Measurements from ENCODE around the gene RGS4. TPM values are rescaled to one million over a fixed set of nuclear protein-coding genes. Genes with fewer than 3 reads are reported as not detected.

RGS4 gene
- total RNA-seq, 1 donor from 2014 or later: 6.9 TPM

DNA sequence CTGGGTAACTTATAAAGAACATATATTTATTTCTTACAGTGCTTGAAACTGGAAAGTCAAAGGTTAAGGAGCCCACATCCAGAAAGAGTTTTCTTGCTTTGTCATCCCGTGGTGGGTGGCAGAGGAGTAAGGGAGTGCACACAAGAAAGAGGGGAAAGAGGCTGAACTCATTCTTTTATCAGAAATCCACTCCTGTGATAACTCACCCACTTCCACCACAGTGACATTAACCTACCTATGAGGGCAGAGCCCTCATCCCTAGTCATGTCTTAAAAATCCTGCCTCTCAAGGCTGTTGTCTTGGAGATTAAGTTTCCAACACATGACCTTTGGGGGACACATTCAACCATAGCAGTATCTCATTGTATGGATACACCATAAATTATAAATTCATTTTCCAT is 32.5 kb upstream of the RGS4 start:
- DNase-seq (ENCODE audit: extremely low spot score in 2 of 2): no peak
- intact Hi-C loops (cut with DNase I): no loop called here
- Histone ChIP-seq H3K36me3 (no peaks in the 10 kb centered on the region), H3K9me3 (no peaks in the 10 kb centered on the region), H3K4me3 (no peak overlapping the region), H3K27me3 (no peaks in the 10 kb centered on the region), H3K4me1 (no peaks in the 10 kb centered on the region), H3K27ac (no peak overlapping the region)
- TF ChIP-seq POLR2A (IDR thresholded peaks at IDR 0.05) (no peak), POLR2AphosphoS5 (IDR thresholded peaks at IDR 0.05; ENCODE audit: insufficient read depth in 1 of 2, low read depth in 1 of 2) (no peak)
- TF ChIP-seq, protein P1, sequence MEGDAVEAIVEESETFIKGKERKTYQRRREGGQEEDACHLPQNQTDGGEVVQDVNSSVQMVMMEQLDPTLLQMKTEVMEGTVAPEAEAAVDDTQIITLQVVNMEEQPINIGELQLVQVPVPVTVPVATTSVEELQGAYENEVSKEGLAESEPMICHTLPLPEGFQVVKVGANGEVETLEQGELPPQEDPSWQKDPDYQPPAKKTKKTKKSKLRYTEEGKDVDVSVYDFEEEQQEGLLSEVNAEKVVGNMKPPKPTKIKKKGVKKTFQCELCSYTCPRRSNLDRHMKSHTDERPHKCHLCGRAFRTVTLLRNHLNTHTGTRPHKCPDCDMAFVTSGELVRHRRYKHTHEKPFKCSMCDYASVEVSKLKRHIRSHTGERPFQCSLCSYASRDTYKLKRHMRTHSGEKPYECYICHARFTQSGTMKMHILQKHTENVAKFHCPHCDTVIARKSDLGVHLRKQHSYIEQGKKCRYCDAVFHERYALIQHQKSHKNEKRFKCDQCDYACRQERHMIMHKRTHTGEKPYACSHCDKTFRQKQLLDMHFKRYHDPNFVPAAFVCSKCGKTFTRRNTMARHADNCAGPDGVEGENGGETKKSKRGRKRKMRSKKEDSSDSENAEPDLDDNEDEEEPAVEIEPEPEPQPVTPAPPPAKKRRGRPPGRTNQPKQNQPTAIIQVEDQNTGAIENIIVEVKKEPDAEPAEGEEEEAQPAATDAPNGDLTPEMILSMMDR (IDR thresholded peaks at IDR 0.05): no peak

DNA sequence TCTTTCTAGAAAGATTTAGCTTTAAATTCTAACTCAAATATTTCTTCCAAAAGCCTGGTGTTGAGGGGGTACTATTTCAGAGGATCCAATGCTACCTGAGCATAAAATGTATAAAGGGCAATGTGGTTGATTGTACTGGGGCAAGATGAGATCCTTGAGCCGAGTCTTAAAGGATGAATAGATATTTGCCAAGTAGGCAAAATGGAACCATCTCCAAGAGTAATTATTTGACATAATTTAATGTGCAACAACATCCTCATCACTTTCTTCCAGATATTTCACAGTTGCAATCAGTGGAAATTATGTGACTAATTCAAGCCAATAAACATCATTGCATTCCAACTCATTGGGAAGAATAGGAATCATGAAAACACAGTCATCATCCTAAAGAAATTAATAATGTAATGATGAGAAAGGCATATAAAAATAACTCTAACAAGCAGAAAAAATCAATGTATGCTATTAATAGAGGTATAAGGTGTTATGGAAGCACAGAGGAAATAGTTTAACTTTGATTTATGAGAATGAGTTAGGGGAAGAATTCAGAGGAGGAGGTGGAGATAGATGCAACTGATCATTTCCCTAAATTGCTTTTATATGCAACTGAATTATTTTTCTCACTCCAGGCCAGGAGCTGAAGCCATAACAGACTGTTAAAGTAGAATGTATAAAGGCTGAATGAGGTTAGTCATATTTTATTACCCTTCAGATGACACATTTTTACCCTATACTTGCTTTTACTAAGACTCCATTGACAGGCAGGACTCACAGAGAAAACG is 30.0 kb upstream of the RGS4 start:
- Histone ChIP-seq H3K36me3 (no peaks in the 10 kb centered on the region), H3K4me3 (no peak overlapping the region), H3K9me3 (no peaks in the 10 kb centered on the region), H3K27me3 (no peaks in the 10 kb centered on the region), H3K4me1 (no peaks in the 10 kb centered on the region), H3K27ac (no peak overlapping the region)
- TF ChIP-seq POLR2AphosphoS5 (IDR thresholded peaks at IDR 0.05; ENCODE audit: insufficient read depth in 1 of 2, low read depth in 1 of 2) (no peak), POLR2A (IDR thresholded peaks at IDR 0.05) (no peak)
- TF ChIP-seq, protein P1 (IDR thresholded peaks at IDR 0.05): no peak
- DNase-seq (ENCODE audit: extremely low spot score in 2 of 2): no peak
- intact Hi-C loops (cut with DNase I): no loop called here

DNA sequence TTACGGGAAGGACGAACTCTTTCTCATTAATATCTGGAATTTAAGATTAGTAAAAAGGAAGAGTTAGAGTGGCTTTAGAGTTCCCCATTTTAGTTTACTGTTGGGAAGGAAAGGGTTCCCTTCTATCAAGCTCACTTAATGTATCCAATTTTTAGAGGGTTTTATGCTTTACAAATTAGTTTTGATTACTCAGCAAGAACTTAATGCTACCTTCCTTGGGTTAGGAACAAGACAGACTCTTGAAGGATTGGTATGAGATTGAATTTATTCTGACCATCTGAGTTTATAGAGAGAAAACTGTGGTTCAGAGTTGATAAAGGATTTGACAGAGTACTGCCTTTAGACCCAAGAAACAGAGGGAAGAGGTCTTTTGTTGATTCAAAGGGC is 29.5 kb upstream of the RGS4 start:
- no peaks in the 10 kb centered on the region for H3K27me3 ChIP-seq
- H3K4me1 ChIP-seq: no peaks in the 10 kb centered on the region
- TF ChIP-seq, protein P1 (IDR thresholded peaks at IDR 0.05): no peak
- TF ChIP-seq POLR2A (IDR thresholded peaks at IDR 0.05): no peak
- TF ChIP-seq POLR2AphosphoS5 (IDR thresholded peaks at IDR 0.05; ENCODE audit: insufficient read depth in 1 of 2, low read depth in 1 of 2): no peak
- no peaks in the 10 kb centered on the region for H3K36me3 ChIP-seq
- no peaks in the 10 kb centered on the region for H3K9me3 ChIP-seq
- no peak for DNase-seq (ENCODE audit: extremely low spot score in 2 of 2)
- H3K4me3 ChIP-seq: no peak overlapping the region
- intact Hi-C loops (cut with DNase I): no loop called here
- no peak overlapping the region for H3K27ac ChIP-seq

DNA sequence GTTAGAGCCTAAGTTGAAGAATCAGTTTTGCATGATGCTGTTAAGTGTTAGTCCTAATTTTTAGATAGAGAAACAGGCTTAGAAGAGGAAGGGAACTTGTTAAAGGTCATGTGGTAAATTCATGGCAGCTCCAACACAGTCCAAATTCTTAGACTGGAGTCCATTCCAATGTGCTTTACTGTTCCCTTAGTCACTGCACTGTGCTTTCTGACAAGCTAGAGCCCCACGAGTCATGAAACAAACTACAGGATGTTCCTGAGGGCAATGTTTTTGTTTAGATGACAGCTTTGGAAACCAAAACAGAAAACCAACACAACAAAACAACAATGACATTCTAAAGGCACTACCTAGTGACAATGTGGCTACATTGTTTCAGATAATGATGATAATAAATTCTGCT is 23.1 kb upstream of the RGS4 start:
- intact Hi-C loops (cut with DNase I): no loop called here
- TF ChIP-seq POLR2A (IDR thresholded peaks at IDR 0.05) (no peak), POLR2AphosphoS5 (IDR thresholded peaks at IDR 0.05; ENCODE audit: insufficient read depth in 1 of 2, low read depth in 1 of 2) (no peak)
- TF ChIP-seq, protein P1 (IDR thresholded peaks at IDR 0.05): no peak

DNA sequence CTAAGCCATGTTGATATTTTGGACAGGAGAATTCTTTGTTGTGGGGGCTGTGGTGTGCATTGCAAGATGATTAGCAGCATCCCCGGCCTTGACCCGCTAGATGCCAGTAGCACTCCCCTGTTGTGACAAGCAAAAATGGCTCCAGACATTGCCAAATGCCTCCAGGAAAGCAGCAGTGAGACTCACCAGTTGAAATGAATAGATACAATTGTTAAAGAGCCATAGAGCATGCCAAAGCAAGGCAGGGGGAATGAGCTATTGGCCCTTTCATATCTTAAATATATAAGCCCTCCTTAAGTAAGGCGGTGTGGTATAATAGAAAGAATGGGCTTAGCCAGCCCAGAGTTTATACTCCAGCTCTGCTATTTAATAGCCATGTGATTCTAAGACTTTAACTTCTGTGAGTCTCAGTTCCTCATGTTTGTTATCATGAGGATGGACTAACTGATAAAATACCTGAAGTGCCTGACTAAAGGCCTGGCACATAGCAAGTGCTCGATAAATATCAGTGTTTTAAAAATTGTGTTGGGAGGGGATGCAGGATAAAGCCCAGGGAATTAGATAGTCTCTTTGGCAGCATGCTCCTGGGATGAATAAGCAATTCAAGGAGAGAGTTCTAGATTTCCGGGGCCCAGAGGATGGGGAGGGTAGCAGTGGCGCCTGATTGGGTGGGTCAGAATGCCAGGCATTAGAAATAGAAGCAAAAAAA is 21.1 kb upstream of the RGS4 start:
- Histone ChIP-seq H3K4me1 (no peaks in the 10 kb centered on the region), H3K36me3 (no peaks in the 10 kb centered on the region), H3K4me3 (no peak overlapping the region), H3K9me3 (no peaks in the 10 kb centered on the region), H3K27ac (no peak overlapping the region), H3K27me3 (no peaks in the 10 kb centered on the region)
- intact Hi-C loops (cut with DNase I): no loop called here
- TF ChIP-seq POLR2AphosphoS5 (IDR thresholded peaks at IDR 0.05; ENCODE audit: insufficient read depth in 1 of 2, low read depth in 1 of 2) (no peak), POLR2A (IDR thresholded peaks at IDR 0.05) (no peak)
- TF ChIP-seq, protein P1 (IDR thresholded peaks at IDR 0.05): no peak
- no peak for DNase-seq (ENCODE audit: extremely low spot score in 2 of 2)

More for the DNA sequence above, 23.1 kb upstream of the RGS4 start:
- DNase-seq (ENCODE audit: extremely low spot score in 2 of 2): no peak
- Histone ChIP-seq H3K4me3 (no peak overlapping the region), H3K36me3 (no peaks in the 10 kb centered on the region), H3K27me3 (no peaks in the 10 kb centered on the region), H3K27ac (no peak overlapping the region), H3K9me3 (no peaks in the 10 kb centered on the region), H3K4me1 (no peaks in the 10 kb centered on the region)
